ENCODE data around the gene KCNQ1. TPM values are rescaled to one million over a fixed set of nuclear protein-coding genes. Genes with fewer than 3 reads are reported as not detected.

The KCNQ1 gene
- total RNA-seq, 2 experiments from 2014 or later = 10.7 to 10.8 TPM

DNA sequence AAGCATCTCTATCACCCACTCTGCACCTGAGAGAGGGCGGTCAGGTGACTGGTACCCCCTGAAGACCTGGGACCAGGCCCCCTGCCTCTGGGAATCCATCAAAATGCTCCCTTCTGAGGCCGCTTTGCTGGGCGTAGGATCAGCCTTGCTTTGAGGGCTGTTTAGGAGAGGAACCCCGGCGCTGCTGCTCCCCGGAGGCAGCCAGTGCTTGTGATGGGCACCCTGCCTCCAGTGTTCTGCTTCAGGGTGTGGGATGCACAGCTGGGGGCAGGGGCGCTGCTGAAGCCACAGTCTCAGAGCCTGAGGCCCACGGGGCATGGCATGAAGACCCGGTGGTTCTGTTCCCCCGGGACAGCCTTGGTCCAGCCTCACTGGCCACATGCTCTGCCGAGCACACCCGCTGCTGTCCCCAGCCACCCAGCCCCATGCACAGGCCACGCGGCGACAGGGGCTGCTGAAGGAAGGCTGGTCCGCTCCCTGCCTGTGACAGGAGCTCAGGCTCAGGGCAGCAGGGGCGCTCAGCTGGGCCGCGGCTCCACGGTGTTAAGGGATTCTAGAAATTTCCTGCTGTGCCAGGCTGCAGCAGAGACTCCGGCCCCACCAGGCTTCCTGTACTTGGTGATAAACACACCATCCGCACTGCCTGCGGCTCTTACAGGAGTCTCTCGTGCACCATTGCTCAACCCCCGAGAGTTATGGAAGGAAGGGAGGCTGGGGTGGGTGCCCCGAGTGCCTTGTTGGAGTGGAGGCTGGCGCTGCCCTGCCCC is 91.0 kb downstream of the KCNQ1 start:
- Mint-ChIP-seq H3K27me3 (no peaks in the 10 kb centered on the region), H3K9me3 (no peaks in the 10 kb centered on the region), H3K4me3 (no peak overlapping the region), H3K27ac (no peak overlapping the region), H3K36me3 (no peaks in the 10 kb centered on the region), H3K4me1 (ENCODE audit: low read depth) (peaks cover 10% of the 10 kb centered on the region)
- DNase-seq = no peak
- POLR2A ChIA-PET = no interaction called here
- CTCF ChIA-PET = interaction anchor here (1.0 to 9.5 kb wide), 3 partner anchors 110 to 352 kb away, joined by 3 to 532 read pairs (median 121); partner anchors contain the start of gene CDKN1C
- intact Hi-C loops (cut with micrococcal nuclease) = no loop called here

- no peak for DNase-seq
- Mint-ChIP-seq H3K27me3 (no peaks in the 10 kb centered on the region), H3K27ac (no peak overlapping the region), H3K9me3 (no peaks in the 10 kb centered on the region), H3K36me3 (no peaks in the 10 kb centered on the region), H3K4me1 (ENCODE audit: low read depth) (peaks cover 10% of the 10 kb centered on the region), H3K4me3 (no peak overlapping the region)
- intact Hi-C loops (cut with micrococcal nuclease) = no loop called here
- ChIA-PET CTCF (interaction anchor here (9.5 kb wide), 1 partner anchor 351 kb away, joined by 532 read pairs; the partner anchor contains the start of gene CDKN1C), POLR2A (no interaction called here)
Observed at GRCh38 chr11:2536440-2536989, 91.7 kb downstream of the KCNQ1 start.

- no peaks in the 10 kb centered on the region for H3K27me3 Mint-ChIP-seq
- H3K9me3 Mint-ChIP-seq = no peaks in the 10 kb centered on the region
- CTCF ChIA-PET = interaction anchor here (9.5 kb wide), 1 partner anchor 351 kb away, joined by 532 read pairs; the partner anchor contains the start of gene CDKN1C
- intact Hi-C loops (cut with micrococcal nuclease) = no loop called here
- H3K4me3 Mint-ChIP-seq = no peak overlapping the region
- H3K36me3 Mint-ChIP-seq = no peaks in the 10 kb centered on the region
- no peak overlapping the region for H3K27ac Mint-ChIP-seq
- POLR2A ChIA-PET = no interaction called here
- peaks cover 10% of the 10 kb centered on the region for H3K4me1 Mint-ChIP-seq (ENCODE audit: low read depth)
- DNase-seq = no peak
Observed at GRCh38 chr11:2537010-2537705, 92.3 kb downstream of the KCNQ1 start.

GRCh38 chr11:2537896-2538724 is 93.3 kb downstream of the KCNQ1 start:
- POLR2A ChIA-PET = no interaction called here
- DNase-seq = no peak
- Mint-ChIP-seq H3K9me3 (no peaks in the 10 kb centered on the region), H3K36me3 (no peaks in the 10 kb centered on the region), H3K27me3 (no peaks in the 10 kb centered on the region), H3K4me3 (no peak overlapping the region), H3K27ac (no peak overlapping the region), H3K4me1 (ENCODE audit: low read depth) (peaks cover 3% of the 10 kb centered on the region)
- intact Hi-C loops (cut with micrococcal nuclease) = no loop called here
- CTCF ChIA-PET = interaction anchor here (9.5 kb wide), 1 partner anchor 350 kb away, joined by 532 read pairs; the partner anchor contains the start of gene CDKN1C

- ChIA-PET CTCF (interaction anchor here (1.7 to 9.5 kb wide), 2 partner anchors 119 to 349 kb away, joined by 5 to 532 read pairs; partner anchors contain the start of gene CDKN1C), POLR2A (no interaction called here)
- H3K27ac Mint-ChIP-seq = no peak overlapping the region
- H3K36me3 Mint-ChIP-seq = no peaks in the 10 kb centered on the region
- no peaks in the 10 kb centered on the region for H3K4me1 Mint-ChIP-seq (ENCODE audit: low read depth)
- H3K27me3 Mint-ChIP-seq = no peaks in the 10 kb centered on the region
- H3K4me3 Mint-ChIP-seq = no peak overlapping the region
- DNase-seq = no peak
- intact Hi-C loops (cut with micrococcal nuclease) = no loop called here
- no peaks in the 10 kb centered on the region for H3K9me3 Mint-ChIP-seq
Observed at GRCh38 chr11:2538951-2539350, 94.1 kb downstream of the KCNQ1 start.

GRCh38 chr11:2539371-2540222 is 94.8 kb downstream of the KCNQ1 start:
- H3K27me3 Mint-ChIP-seq = no peaks in the 10 kb centered on the region
- no peak for DNase-seq
- H3K36me3 Mint-ChIP-seq = no peaks in the 10 kb centered on the region
- intact Hi-C loops (cut with micrococcal nuclease) = no loop called here
- no peaks in the 10 kb centered on the region for H3K4me1 Mint-ChIP-seq (ENCODE audit: low read depth)
- no peak overlapping the region for H3K27ac Mint-ChIP-seq
- ChIA-PET CTCF (interaction anchor here (1.7 kb wide), 1 partner anchor 120 kb away, joined by 5 read pairs; no protein-coding TSS in a partner anchor), POLR2A (no interaction called here)
- H3K9me3 Mint-ChIP-seq = no peaks in the 10 kb centered on the region
- no peak overlapping the region for H3K4me3 Mint-ChIP-seq

DNA sequence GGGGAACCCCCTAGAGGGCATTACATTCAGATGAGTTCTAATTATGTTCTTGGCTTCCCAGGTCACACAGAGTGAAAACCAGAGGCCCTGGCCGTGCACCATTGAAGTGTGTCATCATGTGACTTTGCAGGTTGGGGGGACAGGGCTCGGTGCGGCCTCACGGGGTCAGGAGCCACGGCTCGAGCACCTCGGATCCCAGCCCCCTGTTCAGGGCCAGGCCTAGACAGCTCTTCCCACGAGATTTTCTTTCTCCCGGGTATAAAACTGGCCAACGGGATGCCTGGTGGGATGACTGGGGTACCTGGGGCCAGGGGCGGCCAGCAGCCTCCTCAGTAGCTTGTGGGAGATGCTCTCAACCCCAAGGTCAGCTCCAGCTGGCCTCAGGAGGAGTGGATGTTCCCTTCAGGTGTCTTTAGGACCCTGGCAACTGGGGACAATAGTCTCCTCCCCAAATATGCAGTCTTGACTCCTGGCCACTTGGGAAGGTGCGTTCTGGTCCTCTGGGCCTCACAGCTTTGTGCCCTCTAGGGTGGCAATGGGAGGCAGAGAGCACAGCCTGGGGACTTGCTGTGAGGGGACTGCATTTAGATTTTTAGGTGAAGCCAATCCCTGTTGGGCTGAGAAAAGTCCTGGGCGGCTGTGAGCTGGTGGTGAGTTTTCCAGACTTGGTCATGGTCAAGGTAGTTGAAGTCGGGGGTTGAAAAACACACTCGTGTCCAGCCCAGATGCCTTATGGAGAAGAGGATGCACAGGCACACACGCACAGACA is 95.6 kb downstream of the KCNQ1 start:
- H3K4me1 Mint-ChIP-seq (ENCODE audit: low read depth) = peaks cover 6% of the 10 kb centered on the region
- intact Hi-C loops (cut with micrococcal nuclease) = no loop called here
- no peak overlapping the region for H3K27ac Mint-ChIP-seq
- ChIA-PET CTCF (interaction anchor here (0.6 to 1.7 kb wide), 2 partner anchors 121 to 846 kb away, joined by 3 to 5 read pairs; no protein-coding TSS in a partner anchor), POLR2A (no interaction called here)
- H3K4me3 Mint-ChIP-seq = no peak overlapping the region
- no peaks in the 10 kb centered on the region for H3K9me3 Mint-ChIP-seq
- H3K27me3 Mint-ChIP-seq = no peaks in the 10 kb centered on the region
- no peak for DNase-seq
- H3K36me3 Mint-ChIP-seq = no peaks in the 10 kb centered on the region

DNA sequence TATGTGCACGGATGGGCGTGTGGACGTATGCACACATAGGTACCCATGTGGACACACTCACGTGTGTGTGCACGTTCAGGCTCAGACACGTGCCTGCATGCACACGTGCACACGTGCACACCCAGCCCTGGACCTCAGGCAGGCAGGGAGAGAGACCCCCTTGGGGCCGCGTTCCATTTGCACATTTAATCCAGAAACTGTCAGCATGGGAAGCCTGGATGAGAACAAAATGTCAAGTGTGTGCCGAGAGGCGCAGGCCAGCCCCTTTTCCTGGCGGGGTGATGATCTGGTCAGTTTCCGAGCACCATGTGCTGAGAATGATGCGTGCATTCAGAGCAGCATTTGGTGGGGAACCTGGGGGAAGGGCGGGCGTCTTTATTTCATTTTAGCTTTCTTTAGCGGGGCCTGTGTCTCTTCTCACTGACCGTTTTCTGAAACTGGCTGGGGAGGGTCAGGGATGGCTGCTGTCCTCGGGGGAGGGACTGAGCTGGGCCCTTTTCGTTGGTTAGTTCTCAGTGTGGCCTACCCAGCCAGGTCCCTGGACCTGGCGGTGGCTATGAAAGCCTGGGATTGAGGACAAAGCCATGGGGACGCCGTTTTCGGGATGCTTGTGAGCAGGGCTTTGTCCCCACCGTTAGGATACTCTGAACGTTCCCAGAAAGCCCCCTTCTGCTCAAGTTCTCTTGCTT is 96.3 kb downstream of the KCNQ1 start:
- Mint-ChIP-seq H3K36me3 (no peaks in the 10 kb centered on the region), H3K4me3 (no peak overlapping the region), H3K4me1 (ENCODE audit: low read depth) (peaks cover 6% of the 10 kb centered on the region), H3K27ac (no peak overlapping the region), H3K27me3 (no peaks in the 10 kb centered on the region), H3K9me3 (no peaks in the 10 kb centered on the region)
- ChIA-PET POLR2A (no interaction called here), CTCF (interaction anchor here (0.6 to 2.5 kb wide), 2 partner anchors 8 to 847 kb away, joined by 3 to 13 read pairs; no protein-coding TSS in a partner anchor)
- DNase-seq = no peak
- intact Hi-C loops (cut with micrococcal nuclease) = no loop called here

- Mint-ChIP-seq H3K27me3 (no peaks in the 10 kb centered on the region), H3K4me3 (no peak overlapping the region), H3K9me3 (no peaks in the 10 kb centered on the region), H3K36me3 (no peaks in the 10 kb centered on the region), H3K27ac (no peak overlapping the region), H3K4me1 (ENCODE audit: low read depth) (peaks cover 6% of the 10 kb centered on the region)
- DNase-seq = no peak
- POLR2A ChIA-PET = no interaction called here
- intact Hi-C loops (cut with micrococcal nuclease) = no loop called here
- CTCF ChIA-PET = interaction anchor here (2.5 kb wide), 1 partner anchor 9 kb away, joined by 13 read pairs; no protein-coding TSS in a partner anchor
Observed at GRCh38 chr11:2541881-2542361, 97.1 kb downstream of the KCNQ1 start.

DNA sequence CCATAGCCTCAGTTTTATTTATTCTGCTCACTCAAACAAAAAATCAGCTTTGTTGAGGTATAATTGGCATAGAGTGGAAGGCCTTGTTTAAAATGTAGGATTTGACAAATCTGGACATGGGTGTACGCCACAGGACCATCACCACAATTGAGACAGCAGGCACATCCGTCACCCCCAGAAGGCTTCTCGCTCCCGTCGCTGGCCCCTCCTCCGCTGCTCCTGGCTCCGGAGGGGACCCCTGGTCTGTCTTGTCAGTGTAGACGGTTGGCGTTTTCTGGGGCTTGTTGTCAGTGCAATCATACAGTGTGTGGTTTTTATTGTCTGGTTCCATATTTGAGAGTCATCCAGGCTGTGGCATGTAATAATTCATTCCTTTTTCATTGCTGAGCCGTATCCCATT is 97.6 kb downstream of the KCNQ1 start:
- no peak overlapping the region for H3K27ac Mint-ChIP-seq

More for the DNA sequence above, 97.6 kb downstream of the KCNQ1 start:
- Mint-ChIP-seq H3K4me3 (no peak overlapping the region), H3K9me3 (no peaks in the 10 kb centered on the region), H3K27me3 (no peaks in the 10 kb centered on the region), H3K4me1 (ENCODE audit: low read depth) (peaks cover 6% of the 10 kb centered on the region), H3K36me3 (no peaks in the 10 kb centered on the region)
- intact Hi-C loops (cut with micrococcal nuclease) = no loop called here
- ChIA-PET CTCF (interaction anchor here (2.5 kb wide), 1 partner anchor 9 kb away, joined by 13 read pairs; no protein-coding TSS in a partner anchor), POLR2A (no interaction called here)
- DNase-seq = no peak

Measured in activated CD4-positive, alpha-beta memory T cell treated with anti-CD3 and anti-CD28 coated beads for 36 hours (primary cell).